ENCODE measurements around the gene TBCA. TPM values are rescaled to one million over a fixed set of nuclear protein-coding genes. Genes with fewer than 3 reads are reported as not detected.

TBCA gene
- total and polyA plus RNA-seq, 9 of the 15 experiments (the other 6 are each of a cell fraction or from before 2014, with no cell fraction given) = 164 to 661 (median 334) TPM

GRCh38 chr5:77775790-77776553 is at the start of gene TBCA (continued):
- peak; percentile 15; the same call in 1 of the 2 replicates for TF ChIP-seq REST (IDR thresholded peaks at IDR 0.05; ENCODE audit: borderline replicate concordance)
- no peak; the same call in 1 of the 2 replicates for TF ChIP-seq REST (CRISPR knock-in tag; IDR thresholded peaks at IDR 0.05; ENCODE audit: low read depth)
- TF ChIP-seq HMG20B (CRISPR knock-in tag; IDR thresholded peaks at IDR 0.05) = no peak
- no peak for TF ChIP-seq ZKSCAN1 (IDR thresholded peaks at IDR 0.05; ENCODE audit: low read depth, low read length)
- peak; percentile 71 for TF ChIP-seq PCBP1 (IDR thresholded peaks at IDR 0.05; ENCODE audit: low read depth, low read length, poor library complexity, severe bottlenecking)
- TF ChIP-seq PURB (CRISPR knock-in tag; IDR thresholded peaks at IDR 0.05; ENCODE audit: low read depth) = no peak
- no peak for TF ChIP-seq CHAMP1 (IDR thresholded peaks at IDR 0.05)
- TF ChIP-seq ZBTB12 (CRISPR knock-in tag; IDR thresholded peaks at IDR 0.05) = no peak
- peak; percentile 77; the same call in 1 of the 2 replicates for TF ChIP-seq EP400 (IDR thresholded peaks at IDR 0.05)
- TF ChIP-seq CAMTA2 (CRISPR knock-in tag; conservative IDR thresholded peaks at IDR 0.05) = peak; percentile 50; the same call in 1 of the 2 replicates
- TF ChIP-seq KLF6 (CRISPR knock-in tag; IDR thresholded peaks at IDR 0.05; ENCODE audit: borderline replicate concordance) = no peak
- TF ChIP-seq KDM2B (CRISPR knock-in tag; IDR thresholded peaks at IDR 0.05) = no peak
- TF ChIP-seq HDAC6 (IDR thresholded peaks at IDR 0.05; ENCODE audit: low read depth, low read length) = no peak
- no peak for TF ChIP-seq CREB5 (CRISPR knock-in tag; IDR thresholded peaks at IDR 0.05)
- TF ChIP-seq ZFP1 (CRISPR knock-in tag; IDR thresholded peaks at IDR 0.05) = no peak
